ENCODE results near the gene RPRD1B. TPM values are rescaled to one million over a fixed set of nuclear protein-coding genes. Genes with fewer than 3 reads are reported as not detected.

The RPRD1B gene
- total RNA-seq, 1 donor from 2014 or later = 96.8 TPM

DNA sequence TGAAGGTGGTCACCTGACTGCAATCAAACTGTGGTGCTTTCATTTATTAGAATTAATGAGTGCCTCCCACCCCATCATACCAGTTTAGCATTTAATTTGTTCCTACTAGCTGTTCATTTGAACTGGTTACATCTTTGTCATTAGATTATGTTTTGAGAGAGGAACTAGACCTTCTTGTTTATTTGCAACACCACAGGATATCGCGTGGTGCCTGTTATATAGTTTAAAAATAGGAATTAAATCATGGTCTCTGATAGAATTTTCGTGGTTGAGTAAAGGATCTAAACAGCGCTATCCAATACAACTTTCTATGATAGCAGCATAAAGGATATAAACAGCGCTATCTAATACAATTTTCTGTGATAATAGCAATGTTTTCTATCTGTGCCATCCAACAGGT lies 2.8 kb downstream of the RPRD1B start:
- DNase-seq (ENCODE audit: low spot score) = no peak

DNA sequence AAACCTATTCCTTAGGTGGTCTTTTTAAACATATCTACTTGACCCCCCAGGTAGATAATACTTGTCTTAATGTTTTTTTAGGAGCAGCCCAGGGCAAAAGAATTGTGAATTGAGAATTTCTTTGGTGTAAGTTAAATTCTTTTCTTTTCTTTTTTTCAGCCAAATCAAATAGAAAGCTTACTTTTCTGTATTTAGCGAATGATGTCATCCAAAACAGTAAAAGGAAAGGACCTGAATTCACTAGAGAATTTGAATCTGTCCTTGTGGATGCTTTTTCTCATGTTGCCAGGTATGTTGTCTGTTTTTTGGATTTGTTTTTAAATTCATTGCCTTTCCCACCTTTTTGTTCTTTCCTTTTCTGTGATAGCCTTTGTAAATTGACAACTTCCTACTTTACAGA lies 6.7 kb downstream of the RPRD1B start:
- no peak for DNase-seq (ENCODE audit: low spot score)

DNA sequence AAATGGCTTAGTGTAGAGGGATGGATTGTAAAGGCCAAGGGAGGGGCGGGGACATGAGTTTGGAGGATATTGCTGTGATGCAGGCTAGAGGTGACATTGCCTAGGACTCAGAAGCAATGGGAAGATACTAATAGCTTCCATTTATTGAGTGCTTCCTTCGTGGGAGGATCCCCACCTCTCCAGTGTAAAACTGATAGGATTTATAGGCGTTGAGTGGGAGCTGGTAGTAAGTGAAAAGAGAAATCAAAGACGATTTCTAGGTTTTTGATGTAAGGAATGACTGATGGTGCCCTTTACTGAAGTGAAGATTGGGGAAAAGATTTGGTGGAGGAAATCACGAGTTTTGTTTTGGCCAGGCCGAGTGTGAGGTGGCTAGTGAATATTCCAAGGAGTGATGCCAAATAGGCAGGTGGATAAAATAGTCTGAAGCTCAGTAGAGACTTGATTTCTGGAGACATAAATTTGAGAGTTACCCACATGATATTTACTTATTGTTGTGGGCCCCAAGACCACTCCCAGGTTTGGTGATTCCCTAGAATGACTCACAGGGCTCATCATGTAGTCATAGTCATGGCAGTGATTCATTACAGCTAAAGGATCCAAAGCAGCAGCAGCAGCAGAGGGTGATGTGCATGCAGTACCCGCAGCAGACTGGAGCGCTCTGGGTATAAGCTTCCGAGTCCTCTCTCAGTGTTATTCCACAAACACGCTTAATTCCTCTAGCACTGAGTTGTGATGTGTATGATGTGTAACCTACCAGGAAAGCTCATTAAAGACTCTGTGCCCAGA lies 10.2 kb downstream of the RPRD1B start:
- DNase-seq (ENCODE audit: low spot score) = no peak

DNA sequence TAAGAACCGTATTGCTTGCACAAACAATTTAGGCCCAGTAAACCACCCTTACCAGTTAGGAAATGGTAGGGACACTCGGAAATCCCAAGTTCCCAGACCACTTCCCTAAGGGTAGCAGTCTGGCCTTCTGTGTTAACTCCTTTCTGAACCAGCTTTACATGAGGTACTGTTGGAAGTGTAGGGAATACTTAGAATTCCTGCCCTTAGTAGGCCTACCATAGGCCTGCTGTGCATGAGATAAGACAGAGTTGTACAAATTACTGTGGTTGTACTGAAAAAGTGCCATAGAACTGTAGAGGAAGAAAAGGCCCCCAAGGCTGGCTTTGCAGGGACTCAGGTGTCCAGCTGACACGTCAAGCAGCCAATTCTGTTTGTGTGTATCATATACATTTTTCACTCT lies 11.1 kb downstream of the RPRD1B start:
- DNase-seq (ENCODE audit: low spot score) = no peak

DNA sequence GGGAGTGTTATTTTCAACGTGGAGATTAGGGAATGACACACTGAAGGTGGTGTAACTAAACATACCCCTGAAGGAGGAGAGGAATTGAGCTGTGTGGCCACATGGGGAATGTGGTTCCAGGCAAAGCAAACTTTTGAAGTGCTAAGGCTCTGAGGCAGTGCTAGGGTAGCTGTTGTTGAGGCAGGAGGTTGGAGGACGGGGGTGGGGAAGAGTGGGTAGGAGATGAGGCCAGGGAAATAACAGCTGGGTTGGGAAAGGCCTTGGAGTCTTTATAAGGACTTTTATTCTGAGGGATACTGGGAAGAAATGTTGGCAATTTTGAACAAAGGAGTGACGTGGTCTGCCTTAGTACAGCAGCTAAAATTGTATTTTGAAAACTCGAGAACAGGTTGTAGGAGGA lies 13.0 kb downstream of the RPRD1B start:
- DNase-seq (ENCODE audit: low spot score) = no peak

DNA sequence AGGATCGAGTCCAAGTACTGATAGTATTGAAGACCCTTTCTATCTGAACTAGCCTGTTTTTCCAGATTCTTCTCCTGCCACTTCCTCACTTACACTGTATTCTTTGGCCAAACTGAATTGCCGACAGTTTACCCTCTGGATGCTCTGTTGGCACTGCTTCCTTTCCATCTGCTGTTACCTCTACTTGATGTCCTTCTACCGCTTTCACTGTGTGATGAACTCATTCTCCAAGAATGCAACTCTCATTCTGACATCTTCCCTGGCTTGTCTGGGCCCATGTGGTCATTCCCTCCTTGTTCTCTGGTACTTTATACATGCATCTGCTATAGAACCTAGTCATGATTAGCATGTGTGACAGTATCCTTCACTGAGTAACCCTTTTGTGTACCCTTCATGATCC lies 16.3 kb downstream of the RPRD1B start:
- DNase-seq (ENCODE audit: low spot score) = peak; percentile 25

DNA sequence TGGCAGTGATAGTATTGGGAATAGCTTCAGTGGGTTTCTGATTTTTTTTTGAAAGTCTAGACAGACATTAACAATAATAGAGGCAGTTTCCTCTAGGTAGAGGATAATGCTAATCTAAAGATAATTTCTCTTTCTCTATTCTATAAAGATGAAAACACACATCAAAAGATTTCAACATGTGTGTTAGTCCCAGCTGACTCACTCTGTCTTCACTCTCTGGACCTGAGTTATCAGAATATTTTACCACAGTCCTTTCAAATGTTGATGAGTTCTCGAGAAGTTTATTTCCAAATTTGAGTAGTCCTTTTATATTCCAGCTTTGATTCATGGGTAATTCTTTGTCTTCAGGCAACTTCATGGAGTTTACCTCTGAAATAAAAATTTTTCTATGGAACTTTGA lies 17.1 kb downstream of the RPRD1B start:
- DNase-seq (ENCODE audit: low spot score) = no peak

DNA sequence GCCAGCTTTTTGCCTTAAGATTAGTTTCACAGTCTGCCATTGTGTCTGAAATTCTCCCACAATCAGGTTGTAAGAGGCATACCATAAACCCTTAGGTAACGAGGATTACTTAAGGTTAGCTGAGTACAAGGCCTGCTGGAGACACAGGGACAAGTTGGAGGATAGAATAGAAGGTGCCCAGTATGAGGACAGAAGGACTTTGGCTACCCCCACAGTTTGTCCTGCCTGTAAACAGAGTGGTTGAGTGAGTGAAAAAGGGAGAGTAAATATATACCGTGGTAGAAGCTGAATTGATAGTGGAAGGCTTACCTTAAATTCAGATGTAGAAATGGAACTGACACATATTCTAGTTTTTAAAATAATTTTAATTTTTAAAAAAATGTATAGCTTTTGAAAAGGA lies 19.3 kb downstream of the RPRD1B start:
- DNase-seq (ENCODE audit: low spot score) = no peak

DNA sequence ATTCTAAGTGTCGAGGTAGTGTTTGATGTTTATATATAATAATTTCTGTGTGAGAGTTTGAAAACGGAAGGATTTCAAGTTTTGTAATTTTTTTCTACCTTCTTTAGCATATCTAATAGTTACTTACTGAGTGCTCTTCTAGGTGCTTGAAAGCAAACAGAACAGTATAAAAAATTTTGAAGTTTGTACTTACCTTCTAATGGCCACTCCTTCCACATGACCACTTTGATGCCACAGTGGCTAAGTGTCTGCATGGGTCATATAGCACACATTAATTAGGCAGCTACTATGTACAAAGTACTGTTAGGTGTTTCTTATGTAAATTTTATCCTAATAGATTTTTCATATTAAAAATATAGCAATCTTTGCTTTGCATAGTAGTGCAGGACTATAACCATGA lies 21.1 kb downstream of the RPRD1B start:
- DNase-seq (ENCODE audit: low spot score) = no peak

DNA sequence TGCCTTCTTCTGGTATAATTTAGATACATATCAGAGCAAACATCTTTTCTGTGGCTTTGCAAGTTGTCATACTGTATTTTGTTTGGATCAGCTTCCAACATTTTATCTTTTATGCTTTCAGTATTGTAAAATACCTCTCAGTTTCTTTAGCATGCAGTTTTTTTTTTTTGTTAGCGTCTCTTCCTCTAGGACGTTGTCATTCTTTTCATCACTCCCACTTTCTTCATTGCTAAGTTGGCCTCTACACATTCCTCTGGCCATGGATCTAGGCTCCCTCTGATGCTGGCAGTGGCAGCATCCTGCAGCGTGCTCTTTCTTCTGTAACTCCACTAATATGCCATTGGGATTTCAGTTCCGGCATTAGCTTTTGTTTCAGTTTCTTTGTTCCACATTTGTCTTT lies 21.7 kb downstream of the RPRD1B start:
- no peak for DNase-seq (ENCODE audit: low spot score)

DNA sequence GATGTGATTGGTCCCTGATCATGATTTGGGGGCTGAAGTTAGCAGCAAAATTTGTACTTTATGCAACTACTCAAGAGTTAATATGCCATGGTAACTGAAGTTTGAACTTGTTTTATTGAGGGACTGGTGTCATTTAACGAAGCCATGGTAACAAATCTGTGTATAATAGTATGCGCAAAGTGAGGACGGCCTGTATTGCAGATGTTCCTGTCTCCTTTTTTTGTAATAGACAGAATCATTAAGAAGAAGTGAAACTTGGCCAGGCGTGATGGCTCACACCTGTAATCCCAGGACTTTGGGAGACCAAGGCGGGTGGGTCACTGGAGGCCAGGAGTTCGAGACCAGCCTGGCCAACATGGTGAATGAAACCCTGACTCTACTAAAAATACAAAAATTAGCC lies 22.3 kb downstream of the RPRD1B start:
- no peak for DNase-seq (ENCODE audit: low spot score)

DNA sequence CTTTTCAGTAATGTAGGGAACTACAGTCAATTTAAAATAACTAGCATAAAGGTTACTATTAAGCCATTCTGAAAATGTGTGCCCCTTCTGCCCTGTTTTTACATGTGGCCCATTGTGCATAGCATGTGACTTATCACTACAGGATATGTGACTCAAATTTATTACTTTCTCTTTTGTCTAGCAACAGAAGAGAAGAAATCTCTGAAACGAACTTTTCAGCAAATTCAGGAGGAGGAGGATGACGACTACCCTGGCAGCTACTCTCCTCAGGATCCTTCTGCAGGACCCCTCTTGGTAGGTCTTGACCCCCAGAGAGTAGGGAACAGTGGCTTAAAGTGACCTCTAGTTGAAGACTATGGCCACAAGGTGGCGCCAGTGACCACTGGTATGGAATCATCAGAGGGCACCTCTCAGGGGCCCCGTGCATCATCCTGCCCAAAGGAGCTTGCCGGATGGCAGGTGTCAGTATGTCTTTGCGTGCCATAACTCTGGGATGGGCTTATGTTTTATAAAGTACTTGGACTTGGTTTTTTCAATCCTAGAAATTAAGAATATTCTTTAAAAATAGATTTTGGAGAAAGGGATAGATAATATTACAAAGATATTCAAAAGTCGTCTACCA lies 23.9 kb downstream of the RPRD1B start:
- DNase-seq (ENCODE audit: low spot score) = peak; percentile 80

DNA sequence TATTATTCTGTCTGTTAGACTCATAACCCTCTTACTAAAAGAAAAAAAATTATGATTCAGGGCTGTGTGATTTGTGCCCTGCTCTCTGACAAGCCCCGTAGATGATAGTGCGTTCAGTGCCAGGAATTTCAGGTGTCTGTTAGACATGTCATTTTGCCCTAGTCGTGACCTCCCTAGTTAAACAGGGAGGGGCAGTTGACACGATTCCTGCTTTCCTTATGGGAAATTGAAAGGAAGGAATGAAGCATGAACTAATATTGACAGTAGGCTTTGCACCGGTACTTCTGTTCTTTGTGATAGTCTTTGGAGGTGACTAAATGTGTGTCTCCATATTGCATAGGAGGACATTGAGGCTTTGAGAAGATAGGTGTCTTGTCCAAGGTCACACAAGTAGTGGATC lies 26.3 kb downstream of the RPRD1B start:
- DNase-seq (ENCODE audit: low spot score) = no peak

DNA sequence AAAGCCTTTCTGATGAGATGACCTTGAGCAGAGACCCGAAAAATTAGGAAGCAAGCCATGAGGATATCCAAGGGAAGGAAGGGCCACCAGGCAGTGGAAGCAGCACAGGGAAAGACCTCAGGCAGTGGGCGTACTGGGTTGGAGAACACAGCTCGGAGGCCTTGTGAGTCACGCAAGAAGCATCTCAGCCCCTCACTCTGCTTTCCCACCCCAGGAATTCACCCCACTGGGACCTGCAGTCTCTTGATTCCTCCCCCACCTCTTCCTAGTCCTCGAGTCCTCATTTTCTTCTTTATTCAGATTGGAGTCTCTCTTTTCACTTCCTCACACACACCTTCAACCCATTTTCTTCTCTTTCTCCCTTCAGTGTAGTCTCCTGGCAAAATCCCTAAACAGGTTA lies 27.0 kb downstream of the RPRD1B start:
- DNase-seq (ENCODE audit: low spot score) = no peak

DNA sequence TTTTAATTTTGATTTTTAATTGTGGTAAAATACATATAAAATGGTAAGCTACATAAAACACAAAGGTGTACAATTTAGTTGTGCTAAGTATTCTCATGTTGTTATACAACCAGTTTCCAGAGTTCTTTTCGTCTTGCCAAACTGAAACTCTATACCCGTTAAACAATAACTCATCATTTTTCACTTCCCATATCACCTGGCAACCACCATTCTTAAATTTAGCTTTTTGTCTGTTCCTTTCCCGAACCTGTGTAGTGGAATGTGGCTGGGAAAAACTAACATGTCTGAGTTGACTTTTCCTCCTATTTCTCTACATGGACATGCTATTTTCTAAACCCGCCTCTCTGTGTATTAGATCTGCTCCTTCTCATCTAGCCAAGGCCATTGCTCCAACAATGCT lies 27.6 kb downstream of the RPRD1B start:
- no peak for DNase-seq (ENCODE audit: low spot score)

DNA sequence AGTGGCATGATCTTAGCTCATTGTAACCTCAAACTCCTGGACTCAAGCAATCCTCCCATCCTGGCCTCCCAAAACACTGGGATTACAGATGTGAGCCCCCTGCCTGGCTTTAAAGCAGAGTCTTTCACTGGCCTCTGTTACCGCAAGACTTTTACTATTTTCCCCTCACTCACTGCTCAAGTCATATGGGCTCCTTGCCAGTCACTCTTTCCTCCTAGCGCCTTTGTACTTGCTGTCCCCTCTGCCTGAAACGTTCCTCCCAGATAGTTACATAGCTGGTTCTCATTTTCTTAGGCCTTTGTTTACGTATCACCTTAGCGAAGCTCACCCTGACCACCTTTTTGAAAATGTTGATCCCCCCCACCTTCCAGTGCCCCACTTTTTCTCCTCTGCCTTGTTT lies 29.3 kb downstream of the RPRD1B start:
- no peak for DNase-seq (ENCODE audit: low spot score)

DNA sequence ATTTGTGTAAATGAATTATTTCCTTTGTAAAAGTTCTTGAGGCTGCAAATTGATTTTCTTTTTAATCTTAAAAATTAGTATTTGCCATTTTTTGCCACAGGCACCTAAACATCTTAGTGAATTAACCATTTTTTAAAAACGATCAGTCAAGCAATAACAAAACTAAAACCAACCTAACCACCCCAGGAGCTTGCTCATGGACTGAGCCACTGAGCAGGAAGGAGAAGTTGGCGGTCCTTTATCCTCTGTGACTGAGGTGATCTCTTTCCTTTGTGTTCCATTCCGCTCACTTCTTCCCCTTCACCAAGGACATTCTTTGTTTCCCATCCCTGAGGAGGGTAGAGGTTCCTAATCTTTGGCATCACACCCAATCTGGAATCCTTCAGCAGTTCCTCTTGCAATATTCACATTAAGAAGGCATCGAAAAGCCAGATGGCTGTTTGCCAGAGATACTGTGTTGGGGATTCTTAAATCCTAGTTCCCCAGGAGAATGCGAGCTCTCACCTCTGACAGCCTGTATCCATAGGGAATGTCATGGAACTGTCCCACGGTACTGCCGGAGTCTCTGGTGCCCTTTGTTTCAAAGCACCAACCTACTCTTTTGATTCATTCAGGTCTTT lies 30.5 kb downstream of the RPRD1B start:
- no peak for DNase-seq (ENCODE audit: low spot score)

DNA sequence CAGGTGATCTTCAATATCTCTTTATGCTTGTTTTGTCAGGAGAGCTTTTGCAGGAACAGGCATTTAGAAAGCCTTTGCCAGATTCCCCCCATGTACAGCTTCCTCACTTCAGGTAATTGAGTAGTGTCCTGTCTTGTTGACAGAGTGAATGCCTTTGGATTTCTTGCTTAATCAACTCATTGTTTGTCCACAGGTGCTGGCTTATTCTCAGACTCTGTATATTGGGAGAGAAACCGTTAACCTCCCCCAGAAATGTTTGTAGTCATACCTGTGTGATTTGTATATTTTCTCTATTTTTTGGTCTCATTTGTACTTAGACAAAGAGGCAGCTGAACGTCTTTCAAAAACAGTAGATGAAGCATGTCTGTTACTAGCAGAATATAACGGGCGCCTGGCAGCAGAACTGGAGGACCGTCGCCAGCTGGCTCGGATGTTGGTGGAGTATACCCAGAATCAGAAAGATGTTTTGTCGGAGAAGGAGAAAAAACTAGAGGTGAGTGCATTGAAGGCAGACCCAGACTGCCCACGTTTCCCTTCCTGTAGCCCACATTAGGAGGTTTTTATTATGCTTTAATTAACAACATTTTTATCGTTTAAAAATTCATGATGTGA lies 32.3 kb downstream of the RPRD1B start:
- DNase-seq (ENCODE audit: low spot score) = no peak

DNA sequence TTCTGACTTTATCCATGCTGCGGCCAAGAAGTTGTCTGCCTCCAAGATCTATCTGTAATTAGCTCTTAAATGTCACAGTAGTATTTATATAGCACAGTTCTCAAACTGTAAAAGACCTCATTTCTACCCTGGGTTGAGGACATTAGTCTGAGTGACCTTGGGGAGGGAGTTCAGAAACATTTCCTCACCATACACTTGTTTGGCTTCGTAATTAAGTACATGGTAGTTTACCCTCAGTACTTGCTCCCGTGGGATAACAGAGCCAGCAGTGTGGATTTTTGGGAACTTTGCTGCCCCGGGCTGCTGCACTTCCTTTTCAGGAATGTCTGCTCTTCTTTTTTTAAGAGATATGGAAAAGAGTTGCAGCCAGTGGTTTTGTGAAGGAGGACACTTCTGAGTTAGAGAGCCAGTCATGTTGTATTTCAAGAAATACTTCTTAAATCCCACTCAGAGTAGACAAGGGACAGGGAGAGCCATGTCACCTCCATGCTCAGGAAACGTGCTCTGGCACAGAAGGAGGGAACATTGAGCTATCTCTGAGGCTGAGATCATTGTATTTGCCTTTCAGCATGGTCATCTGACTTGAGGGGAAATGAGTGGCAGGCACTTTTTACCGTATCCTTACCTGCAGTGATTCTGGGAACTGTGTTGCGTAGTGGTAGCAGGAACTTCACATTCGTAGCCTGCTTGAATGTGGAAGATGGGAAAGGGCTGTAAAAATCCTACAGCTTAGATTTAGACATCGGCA lies 33.6 kb downstream of the RPRD1B start:
- DNase-seq (ENCODE audit: low spot score) = peak; percentile 40

DNA sequence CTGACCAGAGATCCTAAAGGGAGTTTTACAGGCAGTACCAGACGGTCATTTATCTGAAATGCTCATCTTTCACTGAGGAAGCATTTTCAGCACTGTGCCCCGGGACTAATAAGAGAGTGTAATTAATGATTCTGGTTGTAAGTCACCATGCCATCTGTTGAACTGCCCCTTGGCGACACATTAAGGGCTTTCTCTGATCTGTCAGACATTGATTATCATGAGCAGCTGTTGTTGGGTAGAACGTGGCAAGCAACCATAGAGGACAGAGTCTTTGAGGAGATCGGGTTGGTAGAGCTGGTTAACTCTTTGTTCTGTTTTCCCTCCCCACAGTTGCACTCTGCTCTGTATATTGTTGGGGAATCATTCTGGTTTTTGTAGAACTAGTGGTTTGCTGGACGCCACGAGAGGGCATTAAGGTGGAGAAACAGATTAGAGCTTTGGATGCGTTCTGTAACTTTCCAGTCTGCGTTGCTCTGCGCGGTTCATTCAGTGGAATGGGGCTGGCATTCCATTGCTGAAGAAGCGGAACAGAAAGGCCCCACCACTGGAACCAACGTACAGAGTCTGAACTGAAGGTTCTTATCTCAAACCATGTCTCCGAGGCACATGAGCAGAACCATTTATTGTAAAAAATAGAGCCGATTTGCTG lies 34.3 kb downstream of the RPRD1B start:
- DNase-seq (ENCODE audit: low spot score) = peak; percentile 51

DNA sequence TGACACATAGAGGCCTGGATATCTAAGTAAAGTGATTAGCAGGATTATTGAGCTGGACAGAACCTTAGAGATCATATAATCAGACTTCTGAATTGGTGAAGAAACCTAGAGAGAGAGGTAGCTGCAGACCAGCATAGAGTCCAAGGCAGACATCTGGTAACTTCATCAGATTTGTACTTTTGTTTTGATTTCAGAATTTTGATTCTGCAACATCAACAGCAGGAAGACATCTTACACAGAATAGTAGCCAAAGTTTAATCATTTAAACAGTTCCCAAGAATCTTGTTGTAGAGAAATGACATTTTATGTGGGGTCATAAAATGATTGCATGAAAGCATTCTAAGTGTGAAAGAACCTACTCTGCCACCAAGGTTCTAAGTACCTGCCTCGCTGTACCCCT lies 39.4 kb downstream of the RPRD1B start:
- DNase-seq (ENCODE audit: low spot score) = no peak
